Panc1 (cell line): ENCODE data around the gene TP63. TPM values are rescaled to one million over a fixed set of nuclear protein-coding genes. Genes with fewer than 3 reads are reported as not detected.

Source experiments
- ATAC-seq: fragments of 200-7000 bp; cut with Tn5 transposase; 2 replicates; pipeline ENCODE4 v1.9.1; 2020; ENCODE audit warnings: mild to moderate bottlenecking, moderate library complexity
- BruUV-seq: library from RNA; stranded (reverse); fragments of 400-500 nt; replicated peaks from 2 replicates; lab custom pipeline; 2021; lab: Mats Ljungman, UMichigan
- CTCF ChIA-PET: fragments of 300-600 bp; sonication (Branson Sonifier 250); formaldehyde crosslinking; loops from one replicate; lab custom pipeline; 2022; ENCODE audit warnings: antibody characterized with exemption; lab: Charles Lee
- POLR2A ChIA-PET: fragments of 300-600 bp; sonication (Branson Sonifier 250); formaldehyde crosslinking; loops from one replicate; lab custom pipeline; 2022; ENCODE audit warnings: antibody characterized with exemption; lab: Charles Lee
- DNase-seq: peaks from one replicate; pipeline ENCODE4 v3.0.0-alpha.2; 2010; ENCODE audit warnings: low read depth, low spot score
- H3K27ac ChIP-seq: 2 replicates; pipeline ENCODE4 v1.5.1; 2011; ENCODE audit warnings: mild to moderate bottlenecking, low read length, inconsistent platforms
- H3K27me3 ChIP-seq: fragments of 200-500 bp; sonication (Bioruptor generic); 2 replicates; pipeline ENCODE4 v1.6.0; 2014; ENCODE audit warnings: low read length, inconsistent platforms; ENCODE audit not compliant: control insufficient read depth, insufficient read depth
- H3K36me3 ChIP-seq: fragments of 200-500 bp; sonication (Bioruptor generic); 2 replicates; pipeline ENCODE4 v1.5.1; 2014; ENCODE audit warnings: inconsistent platforms, mild to moderate bottlenecking, low read length, moderate library complexity; ENCODE audit not compliant: control insufficient read depth, insufficient read depth
- H3K4me1 ChIP-seq: 2 replicates; pipeline ENCODE4 v1.5.1; 2011; ENCODE audit warnings: inconsistent platforms, mild to moderate bottlenecking, low read length, moderate library complexity; ENCODE audit not compliant: control insufficient read depth, insufficient read depth
- H3K4me3 ChIP-seq, 2 experiments: 2 replicates each; pipeline ENCODE4 v1.5.1; 2011 to 2012; ENCODE audit warnings: low read depth in 2 of 2, low read length in 2 of 2, mild to moderate bottlenecking in 2 of 2, inconsistent platforms in 1 of 2, moderate library complexity in 1 of 2
- H3K9me3 ChIP-seq: fragments of 200-500 bp; sonication (Bioruptor generic); 2 replicates; pipeline ENCODE4 v1.5.1; 2014; ENCODE audit warnings: low read depth, mild to moderate bottlenecking, inconsistent platforms, low read length, moderate library complexity; ENCODE audit not compliant: control insufficient read depth, insufficient read depth
- CTCF ChIP-seq: fragments of 450-650 bp; IDR thresholded peaks from 2 replicates; pipeline ENCODE4 v1.5.1; 2017; ENCODE audit warnings: mild to moderate bottlenecking
- POLR2AphosphoS5 ChIP-seq: IDR thresholded peaks from 2 replicates; pipeline ENCODE4 v1.6.1; 2012; ENCODE audit warnings: mild to moderate bottlenecking, low read depth, low read length, moderate library complexity
- SIN3A ChIP-seq: IDR thresholded peaks from 2 replicates; pipeline ENCODE4 v1.6.1; 2012; ENCODE audit warnings: low read depth, mild to moderate bottlenecking, low read length, moderate library complexity, borderline replicate concordance; ENCODE audit not compliant: insufficient read depth
- TCF7L2 ChIP-seq: IDR thresholded peaks from 2 replicates; pipeline ENCODE4 v1.6.1; 2011; ENCODE audit warnings: mild to moderate bottlenecking, low read depth, low read length, inconsistent platforms
- in situ Hi-C: cut with HindIII; loops from 2 replicates; pipeline ENCODE4 v1.10.0; 2016; ENCODE audit warnings: low sequenced_read_pairs, low pct_unique_long_range_greater_than_20kb
- intact Hi-C: fragments of 100-400 bp; cut with micrococcal nuclease; formaldehyde crosslinking; loops from one replicate; pipeline ENCODE4 v1.10.0; 2022; ENCODE audit not compliant: unreplicated experiment
- total RNA-seq: library from RNA; stranded (reverse); gene quantifications from one replicate; pipeline ENCODE4 v1.2.1, GENCODE V29; 2021; ENCODE audit not compliant: unreplicated experiment
- TF ChIP-seq, protein P1 (sequence below), 2 experiments: IDR thresholded peaks; 2 replicates each; pipeline ENCODE4 v1.6.1; 2011 to 2012; ENCODE audit warnings: low read depth in 2 of 2, control low read depth in 1 of 2, low read length in 1 of 2, mild to moderate bottlenecking in 1 of 2, moderate library complexity in 1 of 2; ENCODE audit not compliant: insufficient read depth in 1 of 2

Gene TP63
- total RNA-seq, 1 experiment from 2014 or later, result 0.51 TPM

DNA sequence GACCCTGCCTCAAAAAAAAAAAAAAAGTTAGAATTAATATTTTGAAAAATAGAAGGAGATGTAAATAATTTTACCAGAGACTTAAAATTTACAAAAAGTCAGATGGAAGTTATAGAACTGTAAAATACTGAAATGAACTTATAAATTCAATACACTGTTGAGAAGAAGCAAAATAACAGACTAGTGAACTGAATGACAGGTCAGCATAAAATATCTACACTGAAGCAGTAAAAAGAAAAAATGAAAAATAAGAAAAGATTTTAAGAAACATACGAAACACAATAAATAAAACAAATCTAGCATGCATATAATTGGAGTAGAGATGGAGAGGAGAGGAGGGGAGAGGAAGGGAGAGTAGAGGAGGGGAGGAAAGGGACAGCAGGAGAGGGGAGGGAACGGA is 33.3 kb upstream of the TP63 start:
- Histone ChIP-seq H3K4me3 (no peak overlapping the region), H3K27ac (no peak overlapping the region), H3K36me3 (no peaks in the 10 kb centered on the region), H3K27me3 (no peaks in the 10 kb centered on the region), H3K4me1 (no peaks in the 10 kb centered on the region), H3K9me3 (no peaks in the 10 kb centered on the region)
- CTCF ChIA-PET, result no interaction called here
- intact Hi-C loops, result no loop called here
- ATAC-seq, result no peak
- DNase-seq, result no peak
- POLR2A ChIA-PET, result no interaction called here
- TF ChIP-seq SIN3A (no peak), TCF7L2 (no peak), POLR2AphosphoS5 (no peak), CTCF (no peak)
- TF ChIP-seq, protein P1, sequence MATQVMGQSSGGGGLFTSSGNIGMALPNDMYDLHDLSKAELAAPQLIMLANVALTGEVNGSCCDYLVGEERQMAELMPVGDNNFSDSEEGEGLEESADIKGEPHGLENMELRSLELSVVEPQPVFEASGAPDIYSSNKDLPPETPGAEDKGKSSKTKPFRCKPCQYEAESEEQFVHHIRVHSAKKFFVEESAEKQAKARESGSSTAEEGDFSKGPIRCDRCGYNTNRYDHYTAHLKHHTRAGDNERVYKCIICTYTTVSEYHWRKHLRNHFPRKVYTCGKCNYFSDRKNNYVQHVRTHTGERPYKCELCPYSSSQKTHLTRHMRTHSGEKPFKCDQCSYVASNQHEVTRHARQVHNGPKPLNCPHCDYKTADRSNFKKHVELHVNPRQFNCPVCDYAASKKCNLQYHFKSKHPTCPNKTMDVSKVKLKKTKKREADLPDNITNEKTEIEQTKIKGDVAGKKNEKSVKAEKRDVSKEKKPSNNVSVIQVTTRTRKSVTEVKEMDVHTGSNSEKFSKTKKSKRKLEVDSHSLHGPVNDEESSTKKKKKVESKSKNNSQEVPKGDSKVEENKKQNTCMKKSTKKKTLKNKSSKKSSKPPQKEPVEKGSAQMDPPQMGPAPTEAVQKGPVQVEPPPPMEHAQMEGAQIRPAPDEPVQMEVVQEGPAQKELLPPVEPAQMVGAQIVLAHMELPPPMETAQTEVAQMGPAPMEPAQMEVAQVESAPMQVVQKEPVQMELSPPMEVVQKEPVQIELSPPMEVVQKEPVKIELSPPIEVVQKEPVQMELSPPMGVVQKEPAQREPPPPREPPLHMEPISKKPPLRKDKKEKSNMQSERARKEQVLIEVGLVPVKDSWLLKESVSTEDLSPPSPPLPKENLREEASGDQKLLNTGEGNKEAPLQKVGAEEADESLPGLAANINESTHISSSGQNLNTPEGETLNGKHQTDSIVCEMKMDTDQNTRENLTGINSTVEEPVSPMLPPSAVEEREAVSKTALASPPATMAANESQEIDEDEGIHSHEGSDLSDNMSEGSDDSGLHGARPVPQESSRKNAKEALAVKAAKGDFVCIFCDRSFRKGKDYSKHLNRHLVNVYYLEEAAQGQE (IDR thresholded peaks at IDR 0.05; ENCODE audit: insufficient read depth in 1 of 2, low read depth in 2 of 2, low read length in 1 of 2), result no peak
- no TSS peak for BruUV-seq
- in situ Hi-C loops, result no loop called here

- BruUV-seq, result no TSS peak
- in situ Hi-C loops (no loop called here), intact Hi-C loops (no loop called here)
- Histone ChIP-seq H3K36me3 (no peaks in the 10 kb centered on the region), H3K4me3 (no peak overlapping the region), H3K27me3 (no peaks in the 10 kb centered on the region), H3K9me3 (no peaks in the 10 kb centered on the region), H3K27ac (no peak overlapping the region), H3K4me1 (no peaks in the 10 kb centered on the region)
- TF ChIP-seq CTCF, result no peak
- no peak for TF ChIP-seq POLR2AphosphoS5
- TF ChIP-seq SIN3A, result no peak
- TF ChIP-seq TCF7L2, result no peak
- TF ChIP-seq, protein P1 (IDR thresholded peaks at IDR 0.05; ENCODE audit: insufficient read depth in 1 of 2, low read depth in 2 of 2, low read length in 1 of 2), result no peak
- ChIA-PET CTCF (interaction anchor here (1.0 kb wide), 1 partner anchor 279 kb away, joined by 3 read pairs; no protein-coding TSS in a partner anchor), POLR2A (interaction anchor here (0.6 kb wide), 1 partner anchor 290 kb away, joined by 3 read pairs; no protein-coding TSS in a partner anchor)
- no peak for ATAC-seq
- DNase-seq, result no peak
These were observed 32.5 kb upstream of the TP63 start for GRCh38 chr3:189598530-189599225.
